Hepatic stellate cell (primary cell): ENCODE data around the gene AUTS2.

Experiments used
- DNase-seq: peaks from one replicate; pipeline ENCODE4 v3.0.0; 2011; ENCODE audit warnings: low spot score

The AUTS2 gene

GRCh38 chr7:69857014-69857413 is 258.7 kb downstream of the AUTS2 start:
- no peak for DNase-seq

DNA sequence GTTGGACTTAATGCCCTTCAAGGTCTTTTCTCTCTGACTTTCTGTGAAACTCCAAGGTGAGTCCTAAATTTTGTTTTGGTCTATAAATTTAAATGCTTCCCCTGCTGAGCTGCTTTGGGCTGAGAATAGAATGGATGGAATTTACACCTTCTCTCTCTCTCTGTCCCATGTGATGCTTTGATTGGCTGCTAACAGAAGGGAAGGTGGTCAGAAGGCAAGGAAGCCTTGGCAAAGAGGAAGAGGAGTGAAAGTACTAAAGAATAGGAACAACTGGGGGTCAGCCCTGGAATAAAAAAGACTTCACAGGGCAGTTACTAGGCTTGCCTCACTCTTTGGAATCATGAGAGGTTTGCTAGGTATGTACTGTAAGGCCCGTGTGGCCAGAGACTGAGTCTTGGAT is 260.2 kb downstream of the AUTS2 start:
- DNase-seq = no peak

DNA sequence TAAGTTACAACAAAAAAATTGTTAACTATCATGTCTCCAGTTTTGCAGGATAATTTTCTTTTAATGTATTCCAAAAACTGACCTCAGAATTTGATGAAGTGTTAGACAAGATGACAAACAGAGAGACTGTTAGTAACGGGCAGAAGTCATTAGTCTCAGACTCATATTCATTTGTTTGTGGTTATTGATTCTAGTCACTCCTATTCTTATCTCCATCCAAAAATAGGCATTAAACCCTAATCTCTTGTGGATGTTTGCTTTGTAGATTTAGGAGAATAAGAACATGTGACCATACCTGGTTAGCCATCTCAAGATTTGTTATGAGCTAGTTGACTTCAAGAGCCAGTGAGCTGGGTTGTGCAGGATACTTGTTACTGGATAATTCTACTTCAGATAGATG is 261.1 kb downstream of the AUTS2 start:
- no peak for DNase-seq

GRCh38 chr7:69860486-69860885 is 262.2 kb downstream of the AUTS2 start:
- no peak for DNase-seq

DNA sequence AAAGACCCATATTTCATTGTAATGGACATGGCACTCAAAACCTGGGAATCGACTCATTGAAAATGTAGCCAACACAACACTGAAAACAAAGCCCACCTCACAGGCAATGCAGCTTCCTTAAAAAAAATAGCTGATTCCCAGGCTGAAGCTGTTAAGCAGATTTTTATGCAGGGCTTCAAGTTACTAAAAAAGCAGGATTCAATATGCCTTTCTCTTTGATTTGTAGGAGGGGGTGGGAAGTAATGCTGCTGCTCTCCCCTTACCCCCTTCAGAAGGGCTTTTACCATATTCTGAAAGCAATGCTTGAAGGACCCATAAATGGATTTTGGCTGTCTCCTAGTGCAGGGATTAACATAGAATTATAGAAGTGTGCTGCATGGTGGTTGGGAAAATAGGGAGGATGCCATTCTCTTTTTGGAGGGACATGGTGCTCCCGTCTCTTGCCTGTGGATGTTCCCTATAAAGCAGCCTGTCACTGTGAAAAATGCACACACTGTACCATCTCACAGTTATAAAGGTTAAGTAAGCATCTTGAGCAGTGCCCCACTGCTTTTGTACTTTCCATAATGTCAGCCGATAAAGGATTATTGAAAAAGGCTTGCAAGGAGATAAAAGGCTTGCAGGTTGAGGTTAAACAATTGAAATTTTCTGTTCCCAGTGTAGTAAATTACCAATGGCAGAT is 262.8 kb downstream of the AUTS2 start:
- DNase-seq = no peak

GRCh38 chr7:69862413-69863064 is 264.3 kb downstream of the AUTS2 start:
- DNase-seq = no peak

- DNase-seq = no peak
Measured at GRCh38 chr7:69864274-69864673, 266.0 kb downstream of the AUTS2 start.

DNA sequence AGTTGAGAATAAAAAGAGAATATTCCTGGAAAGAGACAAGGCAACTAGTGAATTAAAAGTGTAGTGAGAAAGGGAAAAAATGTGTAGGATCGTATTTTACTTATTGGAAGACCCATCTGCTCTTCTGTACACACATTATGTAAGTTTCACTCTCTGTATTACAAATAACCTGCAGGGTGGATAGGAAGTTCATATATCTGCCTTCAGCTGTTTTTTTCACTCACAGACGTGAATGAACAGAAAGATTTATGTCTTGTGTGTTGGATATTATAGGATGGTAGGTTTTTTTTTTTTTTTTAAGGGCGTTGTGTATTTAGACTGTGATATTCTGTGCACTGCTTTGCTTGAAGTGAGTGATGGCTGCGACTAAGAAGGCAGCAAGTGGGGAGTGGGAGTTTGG is 266.5 kb downstream of the AUTS2 start:
- DNase-seq = no peak

GRCh38 chr7:69868921-69869320 is 270.6 kb downstream of the AUTS2 start:
- no peak for DNase-seq

GRCh38 chr7:69871213-69871885 is 273.1 kb downstream of the AUTS2 start:
- DNase-seq = no peak

DNA sequence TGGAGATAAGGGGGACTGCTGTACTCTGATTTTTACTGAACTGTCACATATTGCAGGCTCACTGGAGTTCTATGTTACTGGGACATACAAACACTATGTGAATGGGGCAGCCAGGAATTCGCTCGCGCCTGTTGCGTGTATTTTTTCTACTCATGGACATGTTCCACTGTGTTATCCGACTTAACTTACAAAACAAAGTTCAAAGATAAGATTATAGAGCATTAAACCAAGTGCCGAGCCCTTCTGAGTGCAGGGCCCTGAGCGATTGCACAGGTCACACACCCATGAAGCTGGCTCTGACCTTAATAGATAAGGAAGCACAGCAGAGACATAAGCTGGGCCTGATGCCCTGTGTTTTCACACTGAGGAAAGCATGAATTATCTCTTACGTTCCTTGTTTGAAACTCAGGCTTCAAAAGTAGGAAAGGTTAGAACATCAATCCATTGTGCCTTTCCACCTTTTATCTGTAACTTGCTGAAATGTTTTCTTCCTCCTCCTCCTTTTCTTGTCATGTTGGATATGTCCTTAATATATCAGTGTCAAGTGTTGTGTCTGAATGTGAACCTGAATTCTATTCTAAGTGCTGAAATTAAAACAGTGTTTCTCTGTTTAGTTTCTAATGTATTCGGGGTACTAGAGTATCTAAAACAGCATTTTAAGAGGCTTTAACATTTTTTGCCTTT is 273.8 kb downstream of the AUTS2 start:
- no peak for DNase-seq

DNA sequence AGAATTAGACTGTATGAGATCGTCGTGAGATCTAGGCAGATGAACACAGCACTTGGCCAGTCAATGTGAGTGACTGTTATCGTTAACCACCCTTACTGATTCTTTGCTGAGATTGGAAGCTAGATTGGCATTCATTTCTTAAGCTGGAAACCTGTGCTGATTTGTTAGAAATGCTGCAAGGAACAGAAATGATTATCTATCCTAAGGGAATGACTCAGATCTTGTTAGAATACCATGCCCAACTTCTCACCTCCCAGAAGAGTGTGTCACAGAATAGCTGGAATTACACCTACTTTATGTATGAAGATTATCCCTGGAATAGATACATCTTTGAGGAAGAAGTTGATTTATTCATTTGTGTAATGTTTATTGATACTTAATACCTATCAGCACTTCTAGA is 275.2 kb downstream of the AUTS2 start:
- DNase-seq = no peak

GRCh38 chr7:69878015-69878414 is 279.7 kb downstream of the AUTS2 start:
- DNase-seq = no peak

DNA sequence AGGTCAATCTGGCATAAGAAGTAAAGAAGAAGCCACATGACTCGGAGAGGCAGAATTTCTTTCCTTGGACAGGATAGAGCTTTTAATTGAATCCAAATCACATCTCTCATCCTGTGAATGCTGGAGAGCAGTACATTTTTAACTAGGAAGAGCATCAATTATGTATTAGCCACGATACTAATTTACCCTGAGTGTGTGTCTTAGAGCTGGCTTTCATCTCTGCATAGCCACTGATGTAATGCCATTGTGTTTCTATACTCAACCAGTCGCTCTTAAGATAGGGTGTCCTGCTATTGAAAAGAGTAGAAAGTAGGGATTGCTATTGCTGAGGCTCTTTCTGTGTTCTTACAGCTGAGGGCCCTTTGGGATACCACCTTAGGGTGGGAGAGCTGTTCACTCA is 280.3 kb downstream of the AUTS2 start:
- no peak for DNase-seq

DNA sequence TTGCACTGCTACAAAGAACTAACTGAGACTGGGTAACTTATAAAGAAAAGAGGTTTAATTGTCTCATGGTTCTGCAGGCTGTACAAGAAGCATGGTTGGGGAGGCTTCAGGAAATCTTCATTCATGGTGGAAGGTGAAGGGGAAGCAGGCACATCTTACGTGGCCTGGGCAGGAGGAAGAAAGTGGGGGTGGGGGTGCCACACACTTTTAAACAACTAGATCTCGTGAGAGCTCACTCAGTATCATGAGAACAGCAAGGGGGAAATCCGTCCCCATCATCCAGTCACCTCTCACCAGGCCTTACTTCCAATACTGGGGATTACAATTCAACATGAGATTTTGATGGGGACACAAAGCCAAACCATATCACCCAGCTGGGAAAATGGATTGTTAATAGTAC is 281.7 kb downstream of the AUTS2 start:
- no peak for DNase-seq

DNA sequence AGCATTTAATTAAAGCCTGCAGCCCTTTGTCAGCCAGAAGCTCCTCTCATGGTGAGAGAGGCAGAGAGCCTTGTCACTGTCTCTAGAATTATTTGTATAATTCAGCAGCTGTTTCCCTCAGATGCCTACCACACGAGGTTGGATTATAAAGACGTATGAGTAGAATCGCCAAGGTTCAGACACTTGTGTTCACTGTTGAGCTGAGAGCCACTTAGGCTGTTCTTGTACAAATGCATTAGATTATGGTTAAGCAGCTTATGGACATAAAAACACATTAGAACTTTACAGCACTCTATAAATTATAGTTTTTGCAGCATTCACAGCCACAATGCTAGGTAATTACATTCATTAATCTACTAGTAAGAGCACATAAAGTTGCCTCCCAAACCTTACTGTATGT is 282.6 kb downstream of the AUTS2 start:
- DNase-seq = no peak

- DNase-seq = no peak
Measured at GRCh38 chr7:69882269-69882668, 284.0 kb downstream of the AUTS2 start.

DNA sequence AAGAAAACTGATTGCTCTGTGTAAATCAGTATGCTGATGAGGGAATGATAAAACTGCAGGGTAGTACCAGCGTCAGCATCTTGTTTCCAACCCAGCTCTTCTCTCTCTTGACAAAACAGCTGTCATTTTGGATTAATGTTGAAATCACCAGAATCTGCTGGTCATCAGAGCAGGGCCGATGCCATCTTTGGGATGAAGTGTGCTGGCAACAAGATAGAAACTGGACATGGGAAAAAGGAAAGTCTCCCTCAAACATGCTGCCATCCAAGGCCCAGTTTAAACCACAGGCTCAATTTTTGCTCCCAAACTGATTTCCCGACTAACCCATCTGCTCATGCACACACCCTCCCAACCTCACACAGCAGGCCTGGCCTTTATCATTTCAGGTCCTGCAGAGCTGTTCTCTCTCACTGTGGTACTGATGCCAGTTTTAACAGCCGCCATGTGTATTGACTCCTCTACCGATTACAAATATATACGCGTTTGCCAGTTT is 285.2 kb downstream of the AUTS2 start:
- no peak for DNase-seq

- DNase-seq = no peak
Measured at GRCh38 chr7:69885431-69885830, 287.2 kb downstream of the AUTS2 start.

GRCh38 chr7:69889338-69889975 is 291.2 kb downstream of the AUTS2 start:
- no peak for DNase-seq

- DNase-seq = no peak
Measured at GRCh38 chr7:69889976-69890351, 291.7 kb downstream of the AUTS2 start.

GRCh38 chr7:69892790-69893189 is 294.5 kb downstream of the AUTS2 start:
- no peak for DNase-seq
